ENCODE measurements around the gene CCDC192.

CCDC192 gene

DNA sequence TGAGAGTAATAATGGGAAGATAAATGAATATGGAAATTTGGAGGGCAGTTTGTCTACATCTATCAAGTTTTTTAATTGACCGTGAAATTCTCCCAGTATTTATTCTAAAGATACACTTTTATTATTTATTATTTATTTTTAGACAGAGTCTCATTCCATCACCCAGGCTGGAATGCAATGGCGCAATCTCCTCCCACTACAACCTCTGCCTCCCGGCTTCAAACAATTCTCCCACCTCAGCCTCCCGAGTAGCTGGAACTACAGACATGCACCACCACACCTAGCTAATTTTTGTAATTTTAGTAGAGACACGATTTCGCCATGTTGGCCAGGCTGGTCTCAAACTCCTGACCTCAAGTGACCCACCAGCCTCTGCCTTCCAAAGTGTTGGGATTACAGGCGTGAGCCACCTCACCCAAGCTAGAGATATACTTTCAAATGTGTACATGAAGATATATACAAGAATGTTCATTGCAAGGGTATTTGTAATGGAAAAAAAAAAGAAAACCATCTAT lies 282.7 kb downstream of the CCDC192 start:
- Histone ChIP-seq H3K9me3 (replicated peaks; ENCODE audit: low read length) (no peaks in the 10 kb centered on the region), H3K9ac (ENCODE audit: low read depth, low read length) (no peak overlapping the region), H3K4me2 (ENCODE audit: low read length) (no peak overlapping the region), H3K36me3 (ENCODE audit: insufficient read depth, low read length) (no peaks in the 10 kb centered on the region), H3K4me1 (ENCODE audit: control insufficient read depth, insufficient read depth, low read length) (peaks cover 12% of the 10 kb centered on the region), H3K4me3 (ENCODE audit: low read length) (no peak overlapping the region), H3K27me3 (ENCODE audit: control insufficient read depth, insufficient read depth, low read length) (no peaks in the 10 kb centered on the region)

DNA sequence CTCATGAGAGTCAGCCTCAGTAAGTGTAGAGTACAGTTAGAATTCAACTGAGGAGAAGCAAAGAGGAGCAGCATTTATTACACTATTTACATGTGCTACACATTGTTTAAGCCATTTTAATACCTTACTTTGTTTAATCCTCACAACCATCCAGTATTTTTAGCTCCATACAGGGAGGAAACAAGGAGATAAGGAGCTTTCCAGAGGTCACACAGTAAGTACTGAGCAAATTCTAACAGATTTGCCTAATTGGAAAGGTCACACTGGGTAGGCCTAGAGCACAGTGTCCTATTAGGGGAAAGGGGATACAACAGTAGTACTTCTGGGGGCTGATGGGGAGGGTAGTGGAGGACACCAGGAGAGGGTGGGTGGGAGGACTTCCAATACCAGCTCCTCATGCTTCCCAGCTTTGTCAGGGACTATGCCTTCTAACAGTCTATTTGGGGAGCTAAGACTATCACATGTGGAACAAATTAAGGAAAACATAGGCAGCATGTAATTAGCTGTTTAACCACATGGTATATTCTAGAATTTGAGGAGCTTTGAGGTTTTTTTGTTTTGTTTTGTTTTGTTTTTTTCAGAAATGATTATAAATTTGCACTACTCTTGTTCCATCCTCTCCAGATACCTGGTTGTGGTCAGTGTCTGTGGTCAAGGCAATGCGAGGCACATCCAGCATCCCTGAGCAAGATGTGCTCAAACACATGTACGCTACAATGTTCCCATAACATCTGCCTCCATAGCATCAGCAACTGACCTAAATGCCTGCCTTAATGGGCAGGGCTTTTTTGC lies 284.4 kb downstream of the CCDC192 start:
- Histone ChIP-seq H3K4me2 (ENCODE audit: low read length) (peak overlapping the region; percentile 28), H3K9ac (ENCODE audit: low read depth, low read length) (no peak overlapping the region), H3K36me3 (ENCODE audit: insufficient read depth, low read length) (no peaks in the 10 kb centered on the region), H3K4me3 (ENCODE audit: low read length) (no peak overlapping the region), H3K4me1 (ENCODE audit: control insufficient read depth, insufficient read depth, low read length) (peaks cover 12% of the 10 kb centered on the region), H3K27me3 (ENCODE audit: control insufficient read depth, insufficient read depth, low read length) (no peaks in the 10 kb centered on the region), H3K9me3 (replicated peaks; ENCODE audit: low read length) (no peaks in the 10 kb centered on the region)

DNA sequence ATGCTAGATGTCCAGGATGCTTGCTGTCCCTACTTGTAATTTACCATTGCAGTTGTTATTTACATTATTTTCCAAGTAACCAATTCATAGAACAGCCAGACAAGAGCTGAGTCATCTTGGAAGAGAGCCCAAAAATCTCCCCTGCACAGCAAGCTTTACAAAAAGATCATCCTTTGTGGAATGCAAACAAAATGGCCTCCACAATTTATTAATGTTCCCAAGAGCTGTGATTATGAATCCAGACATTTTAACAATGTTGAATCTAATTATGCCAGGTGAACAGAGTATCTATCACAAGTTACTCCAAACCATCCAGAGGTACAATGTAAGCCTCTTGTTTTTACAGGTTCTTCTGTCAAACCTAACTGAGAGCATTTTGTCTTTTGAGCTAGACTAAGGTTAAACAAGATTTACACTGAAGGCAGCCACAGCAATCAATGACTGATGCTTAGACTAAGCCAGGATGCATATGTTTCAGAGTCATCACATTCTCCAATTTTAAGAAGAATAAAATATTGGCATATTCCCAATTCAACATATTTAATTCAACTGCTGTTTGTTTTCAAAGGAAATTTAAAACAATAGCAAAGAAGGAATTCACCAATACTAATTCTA lies 285.1 kb downstream of the CCDC192 start:
- no peaks in the 10 kb centered on the region for H3K9me3 ChIP-seq (replicated peaks; ENCODE audit: low read length)

More for the DNA sequence above, 285.1 kb downstream of the CCDC192 start:
- H3K4me3 ChIP-seq (ENCODE audit: low read length), result no peak overlapping the region
- H3K4me2 ChIP-seq (ENCODE audit: low read length), result peak overlapping the region; percentile 28
- H3K9ac ChIP-seq (ENCODE audit: low read depth, low read length), result no peak overlapping the region
- H3K4me1 ChIP-seq (ENCODE audit: control insufficient read depth, insufficient read depth, low read length), result peaks cover 12% of the 10 kb centered on the region
- no peaks in the 10 kb centered on the region for H3K27me3 ChIP-seq (ENCODE audit: control insufficient read depth, insufficient read depth, low read length)
- no peaks in the 10 kb centered on the region for H3K36me3 ChIP-seq (ENCODE audit: insufficient read depth, low read length)
